Tibial nerve (tissue), 4 donors: ENCODE data around the gene NLRP10.

Source experiments
- CTCF ChIP-seq, 5 experiments: fragments of 200-600 bp in 3 of 5; fragments of 450-650 bp in 2 of 5; sonication (generic) in 3 of 5; IDR thresholded peaks; one replicate each; pipeline ENCODE4 v1.5.1; 2016 to 2019; ENCODE audit warnings: antibody characterized with exemption in 5 of 5, mild to moderate bottlenecking in 3 of 5, moderate library complexity in 2 of 5
- EP300 ChIP-seq, 2 donors: sonication (generic); formaldehyde crosslinking; IDR thresholded peaks; one replicate each; pipeline ENCODE4 v1.6.1; 2017; ENCODE audit warnings: antibody characterized with exemption in 2 of 2, mild to moderate bottlenecking in 1 of 2

- TF ChIP-seq CTCF (IDR thresholded peaks at IDR 0.05) (no peak), EP300 (IDR thresholded peaks at IDR 0.05) (no peak)
Measured at GRCh38 chr11:7982582-7983119, 17.4 kb upstream of the NLRP10 start.
